Fibroblast of lung (primary cell): ENCODE measurements around the gene LOXL3. TPM values are rescaled to one million over a fixed set of nuclear protein-coding genes. Genes with fewer than 3 reads are reported as not detected.
A peak's percentile ranks its signal among the peaks of the same experiment; 100 is the strongest.

Experiments used
- DNase-seq, 2 donors: peaks; one replicate each; pipeline versions ENCODE4 v3.0.0 to v3.0.0-alpha.2; 2010; ENCODE audit warnings: low read depth in 2 of 2
- H2AFZ ChIP-seq: 2 replicates; pipeline ENCODE4 v1.5.1; 2012; ENCODE audit warnings: low read length, control low read depth, inconsistent platforms
- H3K27ac ChIP-seq: 2 replicates; pipeline ENCODE4 v1.5.1; 2011; ENCODE audit warnings: low read length, control low read depth; ENCODE audit not compliant: insufficient read depth
- H3K27me3 ChIP-seq: 2 replicates; pipeline ENCODE4 v1.5.1; 2011; ENCODE audit warnings: mild to moderate bottlenecking, low read length; ENCODE audit not compliant: control insufficient read depth, insufficient read depth
- H3K36me3 ChIP-seq: 2 replicates; pipeline ENCODE4 v1.5.1; 2011; ENCODE audit warnings: low read length; ENCODE audit not compliant: control insufficient read depth, insufficient read depth
- H3K4me1 ChIP-seq: 2 replicates; pipeline ENCODE4 v1.5.1; 2011; ENCODE audit warnings: low read length; ENCODE audit not compliant: control insufficient read depth, insufficient read depth; ENCODE audit errors: extremely low read depth
- H3K4me2 ChIP-seq: 2 replicates; pipeline ENCODE4 v1.5.1; 2011; ENCODE audit warnings: low read length, control low read depth; ENCODE audit not compliant: insufficient read depth; ENCODE audit errors: extremely low read depth
- H3K4me3 ChIP-seq, 4 experiments: fragments of 200-600 bp in 1 of 4; sonication (generic) in 1 of 4; replicated peaks in 1 of 4; 2 replicates each; pipeline ENCODE4 v1.5.1; 2011 to 2016; ENCODE audit warnings: low read length in 4 of 4, low read depth in 3 of 4, mild to moderate bottlenecking in 3 of 4, control low read depth in 2 of 4, inconsistent platforms in 1 of 4, mixed read lengths in 1 of 4; ENCODE audit not compliant: insufficient read depth in 1 of 4; ENCODE audit errors: control extremely low read depth in 1 of 4
- H3K79me2 ChIP-seq: 2 replicates; pipeline ENCODE4 v1.5.1; 2012; ENCODE audit warnings: mild to moderate bottlenecking, low read length, inconsistent platforms; ENCODE audit not compliant: control insufficient read depth, insufficient read depth
- H3K9ac ChIP-seq: 2 replicates; pipeline ENCODE4 v1.5.1; 2011; ENCODE audit warnings: mild to moderate bottlenecking, low read length, control low read depth; ENCODE audit not compliant: insufficient read depth
- H3K9me3 ChIP-seq: 2 replicates; pipeline ENCODE4 v1.5.1; 2012; ENCODE audit warnings: low read depth, low read length; ENCODE audit not compliant: control insufficient read depth, insufficient read depth
- H4K20me1 ChIP-seq: 2 replicates; pipeline ENCODE4 v1.5.1; 2011; ENCODE audit warnings: low read length; ENCODE audit not compliant: control insufficient read depth, insufficient read depth; ENCODE audit errors: extremely low read depth
- CTCF ChIP-seq, 2 donors: IDR thresholded peaks in 1 of 2; conservative IDR thresholded peaks in 1 of 2; 1 replicate in 1 of 2; 2 replicates in 1 of 2; pipeline ENCODE4 v1.5.1; 2011 to 2012; ENCODE audit warnings: low read length in 2 of 2, control low read depth in 1 of 2, inconsistent platforms in 1 of 2, low read depth in 1 of 2, mild to moderate bottlenecking in 1 of 2
- EZH2 ChIP-seq: IDR thresholded peaks from 2 replicates; pipeline ENCODE4 v1.5.1; 2012; ENCODE audit warnings: low read length, control low read depth, mild to moderate bottlenecking; ENCODE audit errors: missing control alignments
- polyA plus RNA-seq, 2 donors: library from polyadenylated mRNA; depleted of rRNA in 1 of 2; stranded (reverse) in 1 of 2; unstranded in 1 of 2; fragments of >200 nt; gene quantifications; 2 replicates each; pipeline ENCODE4 v1.2.1, GENCODE V29; 2011 to 2012; ENCODE audit warnings: missing spikeins in 1 of 2
- total RNA-seq: library from RNA; depleted of rRNA; stranded (reverse); fragments of >200 nt; gene quantifications from 2 replicates; pipeline ENCODE4 v1.2.1, GENCODE V29; 2014

LOXL3 gene
- total and polyA plus RNA-seq, 2 donors (not counting 1 experiment from before 2014, with no cell fraction given), result 20.6 to 26.4 TPM

GRCh38 chr2:74511104-74511989 lies 42.4 kb downstream of the LOXL3 start:
- TF ChIP-seq EZH2 (no peak), CTCF (conservative IDR thresholded peaks at IDR 0.05 in 1 of 2, IDR thresholded peaks at IDR 0.05 in 1 of 2; ENCODE audit: low read depth in 1 of 2, low read length in 2 of 2) (no peak)
- no peaks in the 10 kb centered on the region for H3K9me3 ChIP-seq
- H4K20me1 ChIP-seq, result no peaks in the 10 kb centered on the region
- H3K27ac ChIP-seq, result no peak overlapping the region
- peaks cover 4% of the 10 kb centered on the region for H3K4me1 ChIP-seq
- H3K27me3 ChIP-seq, result peaks cover 53% of the 10 kb centered on the region
- DNase-seq, result peak in 1 of 2 donors; percentile 19
- no peak overlapping the region for H2AFZ ChIP-seq
- H3K36me3 ChIP-seq, result peaks cover 2% of the 10 kb centered on the region
- peak overlapping the region; percentile 27 for H3K4me2 ChIP-seq
- peaks cover 8% of the 10 kb centered on the region for H3K79me2 ChIP-seq
- no peak overlapping the region for H3K4me3 ChIP-seq
- H3K9ac ChIP-seq, result no peak overlapping the region

- H3K27me3 ChIP-seq, result peaks cover 43% of the 10 kb centered on the region
- peaks cover 15% of the 10 kb centered on the region for H3K79me2 ChIP-seq
- H3K4me2 ChIP-seq, result no peak overlapping the region
- peaks cover 8% of the 10 kb centered on the region for H3K4me1 ChIP-seq
- no peak overlapping the region for H3K27ac ChIP-seq
- no peak overlapping the region for H3K9ac ChIP-seq
- no peak for DNase-seq
- TF ChIP-seq CTCF (conservative IDR thresholded peaks at IDR 0.05 in 1 of 2, IDR thresholded peaks at IDR 0.05 in 1 of 2; ENCODE audit: low read depth in 1 of 2, low read length in 2 of 2), result no peak
- TF ChIP-seq EZH2, result no peak
- no peaks in the 10 kb centered on the region for H3K9me3 ChIP-seq
- no peak overlapping the region for H3K4me3 ChIP-seq
- H4K20me1 ChIP-seq, result no peaks in the 10 kb centered on the region
- H3K36me3 ChIP-seq, result peaks cover 2% of the 10 kb centered on the region
- H2AFZ ChIP-seq, result no peak overlapping the region
Measured at GRCh38 chr2:74510272-74510671, 43.5 kb downstream of the LOXL3 start.

GRCh38 chr2:74507926-74508520 lies 45.7 kb downstream of the LOXL3 start:
- DNase-seq, result peak in 1 of 2 donors; percentile 43
- Histone ChIP-seq H3K79me2 (peaks cover 15% of the 10 kb centered on the region), H3K4me2 (peak overlapping the region; percentile 73), H4K20me1 (no peaks in the 10 kb centered on the region), H3K36me3 (peaks cover 4% of the 10 kb centered on the region), H3K27ac (peak overlapping the region; percentile 99), H3K9ac (peak overlapping the region; percentile 48), H2AFZ (peak overlapping the region; percentile 54), H3K4me1 (peaks cover 10% of the 10 kb centered on the region), H3K27me3 (peaks cover 21% of the 10 kb centered on the region), H3K9me3 (no peaks in the 10 kb centered on the region), H3K4me3 (peak overlapping the region; percentile 64 to 88 (median 80))
- no peak for TF ChIP-seq EZH2
